Activated CD4-positive, alpha-beta T cell treated with anti-CD3 and anti-CD28 coated beads, Interleukin-2, amount 50 U/mL, for 1 hour (primary cell): Measurements from ENCODE around the gene LYRM1.

Source experiments
- DNase-seq: peaks from one replicate; pipeline ENCODE4 v3.0.0-alpha.2; 2020

Gene LYRM1

GRCh38 chr16:20873331-20873730, 27.2 kb upstream of the LYRM1 start:
- no peak for DNase-seq

GRCh38 chr16:20874088-20874581, 26.4 kb upstream of the LYRM1 start:
- DNase-seq: no peak

GRCh38 chr16:20875355-20875650, 25.3 kb upstream of the LYRM1 start:
- no peak for DNase-seq

GRCh38 chr16:20878682-20879147, 21.9 kb upstream of the LYRM1 start:
- no peak for DNase-seq

GRCh38 chr16:20879175-20880040, 21.2 kb upstream of the LYRM1 start:
- no peak for DNase-seq

GRCh38 chr16:20880867-20881502, 19.6 kb upstream of the LYRM1 start:
- DNase-seq: no peak

GRCh38 chr16:20881503-20881878, 19.1 kb upstream of the LYRM1 start:
- DNase-seq: no peak

GRCh38 chr16:20883554-20884239, 16.9 kb upstream of the LYRM1 start:
- DNase-seq: no peak

GRCh38 chr16:20884240-20884556, 16.4 kb upstream of the LYRM1 start:
- no peak for DNase-seq

- DNase-seq: no peak
Measured at GRCh38 chr16:20886320-20886719, 14.3 kb upstream of the LYRM1 start.

- DNase-seq: no peak
Measured at GRCh38 chr16:20887207-20887606, 13.4 kb upstream of the LYRM1 start.

- DNase-seq: no peak
Measured at GRCh38 chr16:20889625-20890275, 10.8 kb upstream of the LYRM1 start.

- no peak for DNase-seq
Measured at GRCh38 chr16:20894388-20894787, 6.2 kb upstream of the LYRM1 start.

- DNase-seq: no peak
Measured at GRCh38 chr16:20897253-20897897, 3.2 kb upstream of the LYRM1 start.

- no peak for DNase-seq
Measured at GRCh38 chr16:20897922-20898321, 2.6 kb upstream of the LYRM1 start.

- DNase-seq: no peak
Measured at GRCh38 chr16:20899071-20899470, 1.5 kb upstream of the LYRM1 start.

- no peak for DNase-seq
Measured at GRCh38 chr16:20899477-20900298, 883 bp upstream of the LYRM1 start.

- no peak for DNase-seq
Measured at GRCh38 chr16:20901068-20901435, 481 bp downstream of the LYRM1 start.

GRCh38 chr16:20901436-20902112, 1.0 kb downstream of the LYRM1 start:
- peak; percentile 10 for DNase-seq

- DNase-seq: no peak
Measured at GRCh38 chr16:20902426-20902825, 1.9 kb downstream of the LYRM1 start.

- no peak for DNase-seq
Measured at GRCh38 chr16:20903116-20903898, 2.7 kb downstream of the LYRM1 start.
